Endothelial cell of umbilical vein (primary cell): ENCODE data around the gene PLEKHF1.

Experiments
- CTCF ChIP-seq, 2 donors: IDR thresholded peaks; 1 replicate in 1 of 2; 2 replicates in 1 of 2; pipeline ENCODE4 v1.5.1; 2011; ENCODE audit warnings: low read length in 2 of 2, mild to moderate bottlenecking in 2 of 2, moderate library complexity in 2 of 2, control low read depth in 1 of 2, inconsistent platforms in 1 of 2, low read depth in 1 of 2; ENCODE audit not compliant: insufficient read depth in 1 of 2; ENCODE audit errors: extremely low read depth in 1 of 2
- MAX ChIP-seq: IDR thresholded peaks from 2 replicates; pipeline ENCODE4 v1.6.1; 2011; ENCODE audit not compliant: insufficient read depth, insufficient read length
- POLR2A ChIP-seq: IDR thresholded peaks from 2 replicates; pipeline ENCODE4 v1.6.1; 2012; ENCODE audit warnings: low read depth, mild to moderate bottlenecking, control low read depth, low read length

GRCh38 chr19:29694669-29695627 is 29.7 kb downstream of the PLEKHF1 start:
- TF ChIP-seq MAX, result no peak
- peak; percentile 76 to 96 for TF ChIP-seq CTCF (IDR thresholded peaks at IDR 0.05; ENCODE audit: extremely low read depth in 1 of 2, insufficient read depth in 1 of 2, low read depth in 1 of 2, low read length in 2 of 2)
- no peak for TF ChIP-seq POLR2A
